ENCODE measurements around the gene RTP1. TPM values are rescaled to one million over a fixed set of nuclear protein-coding genes. Genes with fewer than 3 reads are reported as not detected.

RTP1 gene
- total and polyA plus RNA-seq, 9 of the 15 experiments (the other 6 are each of a cell fraction or from before 2014, with no cell fraction given) = not detected

GRCh38 chr3:187150186-187150585 lies 47.1 kb upstream of the RTP1 start:
- Histone ChIP-seq H3K36me3 (ENCODE audit: control insufficient read depth, insufficient read depth, low read length) (no peaks in the 10 kb centered on the region), H2AFZ (ENCODE audit: low read depth, low read length) (peak overlapping the region; percentile 48; the same call in 1 of the 2 replicates), H3K27me3 (ENCODE audit: control insufficient read depth in 2 of 2, insufficient read depth in 2 of 2, low read length in 2 of 2) (no peaks in the 10 kb centered on the region), H3K4me1 (replicated peaks in 1 of 2; ENCODE audit: control insufficient read depth in 2 of 2, insufficient read depth in 2 of 2, low read length in 2 of 2) (no peaks in the 10 kb centered on the region; a peak in 1 of 5 replicates), H4K20me1 (replicated peaks; ENCODE audit: control insufficient read depth, insufficient read depth, low read length) (no peaks in the 10 kb centered on the region), H3K4me3 (no peak overlapping the region), H3K4me2 (ENCODE audit: insufficient read depth, low read length) (no peak overlapping the region), H3K9me1 (ENCODE audit: control insufficient read depth, insufficient read depth, low read length) (no peaks in the 10 kb centered on the region), H3K79me2 (ENCODE audit: control insufficient read depth, insufficient read depth, low read length) (no peaks in the 10 kb centered on the region), H3K27ac (ENCODE audit: extremely low read depth, low read depth, low read length) (no peak overlapping the region), H3K9ac (ENCODE audit: insufficient read depth in 1 of 2, low read depth in 2 of 2, low read length in 2 of 2) (no peak overlapping the region), H3K9me3 (replicated peaks; ENCODE audit: control insufficient read depth, insufficient read depth, low read depth, low read length) (no peaks in the 10 kb centered on the region)
- in situ Hi-C loops (cut with MboI) (no loop called here), intact Hi-C loops (cut with micrococcal nuclease) (no loop called here)
- no TSS peak for BruUV-seq (replicated peaks)
- DNase-seq (ENCODE audit: extremely low read depth in 1 of 4, low spot score in 3 of 4) = no peak
- no peak for FAIRE-seq
- TF ChIP-seq ZNF41 (CRISPR knock-in tag; conservative IDR thresholded peaks at IDR 0.05) (no peak), ZNF146 (CRISPR knock-in tag; IDR thresholded peaks at IDR 0.05; ENCODE audit: unreplicated experiment) (no peak)
- 59% methylated on average over 7 of the region's 7 CpGs for WGBS (ENCODE audit: insufficient coverage, low coverage, missing lambda C conversion rate)
- POLR2A ChIA-PET = no interaction called here
- ATAC-seq = peak; percentile 41
- CTCF ChIA-PET (ENCODE audit: low intra/inter-chr PET ratio) = no interaction called here

GRCh38 chr3:187150599-187150998 lies 46.7 kb upstream of the RTP1 start:
- Histone ChIP-seq H2AFZ (ENCODE audit: low read depth, low read length) (peak overlapping the region; percentile 48; the same call in 1 of the 2 replicates), H3K36me3 (ENCODE audit: control insufficient read depth, insufficient read depth, low read length) (no peaks in the 10 kb centered on the region), H3K27ac (ENCODE audit: extremely low read depth, low read depth, low read length) (no peak overlapping the region), H3K9ac (ENCODE audit: insufficient read depth in 1 of 2, low read depth in 2 of 2, low read length in 2 of 2) (no peak overlapping the region), H3K79me2 (ENCODE audit: control insufficient read depth, insufficient read depth, low read length) (no peaks in the 10 kb centered on the region), H4K20me1 (replicated peaks; ENCODE audit: control insufficient read depth, insufficient read depth, low read length) (no peaks in the 10 kb centered on the region), H3K27me3 (ENCODE audit: control insufficient read depth in 2 of 2, insufficient read depth in 2 of 2, low read length in 2 of 2) (no peaks in the 10 kb centered on the region), H3K4me1 (replicated peaks in 1 of 2; ENCODE audit: control insufficient read depth in 2 of 2, insufficient read depth in 2 of 2, low read length in 2 of 2) (no peaks in the 10 kb centered on the region; a peak in 1 of 5 replicates), H3K9me1 (ENCODE audit: control insufficient read depth, insufficient read depth, low read length) (no peaks in the 10 kb centered on the region), H3K9me3 (replicated peaks; ENCODE audit: control insufficient read depth, insufficient read depth, low read depth, low read length) (no peaks in the 10 kb centered on the region), H3K4me3 (no peak overlapping the region), H3K4me2 (ENCODE audit: insufficient read depth, low read length) (0 out of 2 replicates have a peak overlapping the region, but pooled peaks have one; percentile 1)
- WGBS (ENCODE audit: insufficient coverage, low coverage, missing lambda C conversion rate) = 6% methylated on average over 2 of the region's 2 CpGs
- ChIA-PET CTCF (ENCODE audit: low intra/inter-chr PET ratio) (no interaction called here), POLR2A (no interaction called here)
- intact Hi-C loops (cut with micrococcal nuclease) = no loop called here
- ATAC-seq (peak; percentile 78), DNase-seq (ENCODE audit: extremely low read depth in 1 of 4, low spot score in 3 of 4) (peak in 1 of 4 experiments; percentile 43), FAIRE-seq (no peak)
- no TSS peak for BruUV-seq (replicated peaks)
- in situ Hi-C loops (cut with MboI) = no loop called here
- peak; percentile 78 for TF ChIP-seq NFIC (IDR thresholded peaks at IDR 0.05)
- peak; percentile 44 to 54 (median 46); a peak in 5 of 6 replicates for TF ChIP-seq CTCF (IDR thresholded peaks at IDR 0.05 in 2 of 3, conservative IDR thresholded peaks at IDR 0.05 in 1 of 3; ENCODE audit: insufficient read depth in 2 of 3, low read depth in 1 of 3, low read length in 3 of 3)
- no peak for TF ChIP-seq GTF2B (IDR thresholded peaks at IDR 0.05; ENCODE audit: extremely low read depth, insufficient read length)
- TF ChIP-seq RAD21 (CRISPR knock-in tag; conservative IDR thresholded peaks at IDR 0.05 in 1 of 2, IDR thresholded peaks at IDR 0.05 in 1 of 2) = peak in 1 of 2 experiments; percentile 49; a peak in 2 of 4 replicates
